Duodenal mucosa (tissue), 2 donors: ENCODE data around the gene IMPDH2.

ENCODE experiments used
- H3K27ac ChIP-seq: one replicate; pipeline ENCODE4 v1.7.0; 2013; ENCODE audit warnings: low read depth, low read length
- H3K27me3 ChIP-seq, 2 donors: one replicate each; pipeline ENCODE4 v1.7.0; 2013; ENCODE audit warnings: low read length in 2 of 2, control low read depth in 1 of 2; ENCODE audit not compliant: insufficient read depth in 2 of 2, control insufficient read depth in 1 of 2
- H3K36me3 ChIP-seq, 2 donors: one replicate each; pipeline ENCODE4 v1.7.0; 2013; ENCODE audit warnings: low read length in 2 of 2, control low read depth in 1 of 2; ENCODE audit not compliant: insufficient read depth in 2 of 2, control insufficient read depth in 1 of 2
- H3K4me1 ChIP-seq, 2 donors: one replicate each; pipeline ENCODE4 v1.7.0; 2013; ENCODE audit warnings: low read length in 2 of 2, control low read depth in 1 of 2; ENCODE audit not compliant: insufficient read depth in 2 of 2, control insufficient read depth in 1 of 2
- H3K4me3 ChIP-seq, 2 donors: one replicate each; pipeline ENCODE4 v1.7.0; 2013; ENCODE audit warnings: low read length in 2 of 2, low read depth in 1 of 2
- H3K9ac ChIP-seq, 2 donors: one replicate each; pipeline ENCODE4 v1.7.0; 2013; ENCODE audit warnings: low read length in 2 of 2, low read depth in 1 of 2
- H3K9me3 ChIP-seq, 2 donors: one replicate each; pipeline ENCODE4 v1.7.0; 2013; ENCODE audit warnings: low read length in 2 of 2, control low read depth in 1 of 2; ENCODE audit not compliant: control insufficient read depth in 1 of 2

The IMPDH2 gene

GRCh38 chr3:49021813-49022687, 7.1 kb downstream of the IMPDH2 start, which contains the start of gene NDUFAF3:
Gene NDUFAF3, plus strand, starts transcription at chr3:49022121. Its CDS starts 24 bp downstream, at chr3:49022145.
- Histone ChIP-seq H3K4me1 (peaks cover 33 to 62% of the 10 kb centered on the region in 2 donors), H3K27ac (peak within 1 kb of the TSS; percentile 100), H3K9ac (peak within 1 kb of the TSS; percentile 97)

GRCh38 chr3:49021213-49021812, 7.9 kb downstream of the IMPDH2 start:
- H3K27me3 ChIP-seq, result no peaks in the 10 kb centered on the region
- H3K9ac ChIP-seq, result peak overlapping the region; percentile 97
- H3K4me3 ChIP-seq, result peak overlapping the region; percentile 95 to 98
- peaks cover 33 to 65% of the 10 kb centered on the region in 2 donors for H3K4me1 ChIP-seq
- no peaks in the 10 kb centered on the region for H3K9me3 ChIP-seq
- peaks cover 25 to 33% of the 10 kb centered on the region in 2 donors for H3K36me3 ChIP-seq
- H3K27ac ChIP-seq, result peak overlapping the region; percentile 100

More at GRCh38 chr3:49021813-49022687, 7.1 kb downstream of the IMPDH2 start, which contains the start of gene NDUFAF3:
- no peaks in the 10 kb centered on the region for H3K27me3 ChIP-seq
- peak within 1 kb of the TSS; percentile 95 to 98 for H3K4me3 ChIP-seq
- H3K9me3 ChIP-seq, result no peaks in the 10 kb centered on the region
- peaks cover 28 to 33% of the 10 kb centered on the region in 2 donors for H3K36me3 ChIP-seq

DNA sequence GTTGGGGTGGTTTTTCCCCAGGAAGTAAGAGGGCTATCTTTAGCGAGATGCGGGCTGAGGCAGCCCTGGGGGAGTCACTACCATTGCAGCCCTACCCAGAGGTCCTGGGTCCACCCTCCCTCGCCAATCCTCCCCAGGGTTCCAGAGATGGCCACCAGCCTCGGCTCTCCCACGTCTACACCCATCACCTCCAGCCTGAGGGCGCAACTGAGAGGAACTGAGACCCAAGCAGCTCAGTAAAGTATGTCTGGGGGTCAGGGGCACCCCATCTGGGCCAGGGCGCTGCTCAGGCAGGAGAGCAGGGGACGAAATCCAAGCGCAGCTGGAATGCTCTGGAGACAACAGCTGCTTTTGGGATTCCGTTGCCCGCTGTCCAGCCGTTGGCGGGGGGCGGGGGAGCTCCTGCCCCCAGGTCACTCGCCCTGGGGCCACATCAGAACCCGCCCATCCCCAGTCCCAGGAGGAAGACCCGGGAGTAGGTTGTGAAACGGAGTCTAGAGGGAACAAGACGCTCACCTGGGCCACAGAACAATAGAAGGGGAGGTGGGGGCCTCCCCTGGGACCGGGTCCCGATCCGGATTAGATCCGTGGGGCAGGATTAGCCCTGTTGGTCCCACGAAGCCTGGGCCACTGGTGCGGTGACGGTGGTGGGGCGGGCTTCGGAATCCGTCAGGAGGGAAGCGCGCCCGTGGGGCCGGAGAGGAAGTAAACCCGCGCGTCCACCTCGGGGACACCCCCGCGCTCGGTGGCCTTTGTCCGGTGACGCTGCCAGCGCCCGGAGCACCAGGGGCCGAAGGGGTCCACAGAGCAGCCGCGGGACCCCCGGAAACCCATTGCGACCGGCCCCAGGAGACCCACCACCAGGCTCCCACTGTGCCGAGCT, 8.6 kb downstream of the IMPDH2 start:
- H3K27me3 ChIP-seq, result no peaks in the 10 kb centered on the region
- H3K27ac ChIP-seq, result peak overlapping the region; percentile 100
- H3K4me3 ChIP-seq, result peak overlapping the region; percentile 91 to 95
- H3K4me1 ChIP-seq, result peaks cover 30 to 58% of the 10 kb centered on the region in 2 donors
- H3K9me3 ChIP-seq, result no peaks in the 10 kb centered on the region
- H3K36me3 ChIP-seq, result peaks cover 21 to 33% of the 10 kb centered on the region in 2 donors
- peak overlapping the region; percentile 97 for H3K9ac ChIP-seq

- peak overlapping the region; percentile 91 to 95 for H3K4me3 ChIP-seq
- peak overlapping the region; percentile 97 for H3K9ac ChIP-seq
- H3K36me3 ChIP-seq, result peaks cover 21 to 33% of the 10 kb centered on the region in 2 donors
- peak overlapping the region; percentile 100 for H3K27ac ChIP-seq
- H3K4me1 ChIP-seq, result peaks cover 26 to 53% of the 10 kb centered on the region in 2 donors
- no peaks in the 10 kb centered on the region for H3K27me3 ChIP-seq
- H3K9me3 ChIP-seq, result no peaks in the 10 kb centered on the region
Observed at GRCh38 chr3:49019941-49020329, 9.3 kb downstream of the IMPDH2 start.

DNA sequence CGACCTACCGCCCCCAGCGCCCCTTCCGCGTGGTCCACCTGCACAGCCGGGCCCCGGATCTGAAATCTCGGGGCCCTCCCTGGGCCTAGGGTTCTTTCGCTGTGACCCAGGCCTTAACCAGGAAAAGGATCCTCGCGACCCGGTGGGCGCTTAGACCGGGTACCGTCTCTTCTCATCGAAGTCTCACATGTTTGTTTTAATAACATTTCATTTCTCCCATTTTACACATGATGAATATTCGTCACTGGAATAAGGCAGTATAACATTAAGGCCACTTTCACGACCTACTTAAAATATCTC, 10.5 kb downstream of the IMPDH2 start:
- peak overlapping the region; percentile 82 to 89 for H3K4me3 ChIP-seq
- H3K9me3 ChIP-seq, result no peaks in the 10 kb centered on the region
- H3K36me3 ChIP-seq, result peaks cover 17 to 33% of the 10 kb centered on the region in 2 donors
- peak overlapping the region; percentile 58 to 70 for H3K9ac ChIP-seq
- no peaks in the 10 kb centered on the region for H3K27me3 ChIP-seq
- H3K27ac ChIP-seq, result peak overlapping the region; percentile 61
- peaks cover 26 to 45% of the 10 kb centered on the region in 2 donors for H3K4me1 ChIP-seq

- Histone ChIP-seq H3K4me3 (peak within 1 kb of the TSS; percentile 82 to 89), H3K27ac (peak within 1 kb of the TSS; percentile 61), H3K36me3 (peaks cover 20 to 38% of the 10 kb centered on the region in 2 donors), H3K9ac (peak within 1 kb of the TSS; percentile 58 to 70), H3K27me3 (no peaks in the 10 kb centered on the region), H3K4me1 (peaks cover 24 to 40% of the 10 kb centered on the region in 2 donors), H3K9me3 (no peaks in the 10 kb centered on the region)
Observed at GRCh38 chr3:49017971-49018706, 11.1 kb downstream of the IMPDH2 start, which contains the start of gene DALRD3. Gene DALRD3, minus strand, starts transcription at chr3:49018580. Its CDS starts 16 bp downstream, at chr3:49018564.

DNA sequence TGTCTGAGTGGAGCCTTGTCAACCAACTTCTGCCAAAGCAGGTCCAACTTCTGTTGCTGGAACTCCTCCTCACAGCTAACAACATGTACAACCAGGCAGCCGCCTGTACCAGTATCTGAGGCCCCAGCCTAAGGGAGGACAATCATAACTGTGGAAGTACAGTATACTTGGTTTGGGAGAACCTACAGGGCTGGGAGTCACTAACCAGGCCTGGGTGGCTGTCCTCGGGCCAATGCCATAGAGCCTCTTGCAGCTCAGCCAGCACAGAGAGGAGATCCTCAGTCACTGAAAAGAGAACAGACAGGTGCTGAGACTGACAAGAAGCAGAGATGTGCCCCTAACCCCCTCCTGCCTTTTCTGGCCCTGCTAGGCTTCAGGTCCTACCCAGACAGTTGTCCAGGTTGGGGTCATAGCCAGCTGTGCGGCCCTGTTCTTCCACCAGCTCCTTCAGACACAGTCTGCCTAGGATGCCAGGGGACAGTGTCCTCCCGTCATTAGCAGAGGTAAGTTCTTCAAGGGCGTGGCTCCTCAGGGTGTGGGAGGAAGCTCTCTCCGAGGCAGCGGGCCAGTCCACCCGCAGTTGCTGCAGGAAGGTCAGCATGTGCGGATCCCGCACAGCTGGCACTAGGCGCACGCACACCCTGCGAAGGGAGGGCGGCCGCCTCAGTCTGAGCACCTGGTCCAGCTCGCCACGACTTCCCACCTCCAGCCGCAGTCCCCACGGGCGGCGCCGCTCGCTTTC, 11.8 kb downstream of the IMPDH2 start:
- Histone ChIP-seq H3K27me3 (no peaks in the 10 kb centered on the region), H3K9ac (peak overlapping the region; percentile 58 to 70), H3K27ac (peak overlapping the region; percentile 42), H3K4me3 (peak overlapping the region; percentile 82 to 89), H3K4me1 (peaks cover 17 to 33% of the 10 kb centered on the region in 2 donors), H3K9me3 (no peaks in the 10 kb centered on the region), H3K36me3 (peaks cover 20 to 45% of the 10 kb centered on the region in 2 donors)

DNA sequence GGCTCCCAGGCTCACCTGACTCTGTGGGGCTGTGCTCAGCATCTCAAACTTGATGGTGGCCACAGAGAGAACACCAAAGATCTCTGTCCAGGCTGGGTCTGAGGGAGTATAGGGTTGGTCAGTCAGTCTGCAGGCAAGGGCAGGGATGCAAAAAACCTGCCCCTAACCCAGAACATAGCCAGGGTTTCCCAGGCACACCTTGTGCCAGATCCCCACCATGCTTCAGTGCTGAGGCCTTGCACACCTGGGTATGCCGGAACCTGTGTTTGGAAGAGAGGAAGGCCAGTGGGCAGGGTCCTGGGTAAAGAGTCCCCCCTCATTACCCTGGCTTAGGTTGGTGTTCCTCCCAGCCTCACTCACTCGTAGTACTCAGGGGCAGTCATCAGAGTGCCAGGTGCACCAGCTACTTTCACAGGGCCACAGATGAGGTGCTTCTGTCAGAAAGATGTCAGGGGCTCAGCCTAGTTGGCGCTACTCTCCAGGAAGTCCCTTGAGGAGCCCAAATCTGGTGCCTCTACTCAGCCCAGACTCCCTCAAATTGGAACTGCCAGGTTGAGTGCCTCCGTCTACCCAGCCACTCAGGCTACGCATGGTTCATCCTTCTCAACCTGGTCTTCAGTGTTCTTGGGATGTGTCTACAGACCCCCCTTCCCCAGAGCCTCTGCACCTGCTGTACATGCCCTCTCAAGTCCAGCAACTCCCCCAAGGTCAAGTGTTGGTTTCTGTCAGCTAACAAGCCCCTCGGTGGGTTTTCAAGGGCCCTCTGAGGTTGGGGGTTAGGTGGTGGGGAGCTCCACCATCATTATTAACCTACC, 12.6 kb downstream of the IMPDH2 start:
- H3K4me3 ChIP-seq, result no peak overlapping the region
- H3K27me3 ChIP-seq, result no peaks in the 10 kb centered on the region
- H3K4me1 ChIP-seq, result peaks cover 17 to 32% of the 10 kb centered on the region in 2 donors
- H3K36me3 ChIP-seq, result peaks cover 20 to 53% of the 10 kb centered on the region in 2 donors
- no peaks in the 10 kb centered on the region for H3K9me3 ChIP-seq
- H3K9ac ChIP-seq, result no peak overlapping the region
- H3K27ac ChIP-seq, result no peak overlapping the region
